Neuronal stem cell (in vitro differentiated cells): ENCODE results near the gene POFUT2.
A peak's percentile ranks its signal among the peaks of the same experiment; 100 is the strongest.

Experiments used
- DNase-seq: peaks from one replicate; pipeline ENCODE4 v3.0.0-alpha.2; 2013; ENCODE audit warnings: low spot score
- H2AFZ ChIP-seq: one replicate; pipeline ENCODE4 v1.6.1; 2013; ENCODE audit warnings: mild to moderate bottlenecking, low read length, inconsistent platforms
- H2AK5ac ChIP-seq: 2 replicates; pipeline ENCODE4 v1.6.1; 2013; ENCODE audit warnings: low read depth, mild to moderate bottlenecking, inconsistent platforms, low read length, moderate library complexity, mixed read lengths
- H2BK120ac ChIP-seq: 2 replicates; pipeline ENCODE4 v1.6.1; 2013; ENCODE audit warnings: low read depth, mild to moderate bottlenecking, inconsistent platforms, low read length, moderate library complexity, mixed read lengths
- H2BK12ac ChIP-seq: one replicate; pipeline ENCODE4 v1.6.1; 2013; ENCODE audit warnings: low read length, inconsistent platforms
- H2BK15ac ChIP-seq: 2 replicates; pipeline ENCODE4 v1.6.1; 2013; ENCODE audit warnings: mild to moderate bottlenecking, low read length, inconsistent platforms, mixed read lengths
- H2BK5ac ChIP-seq: one replicate; pipeline ENCODE4 v1.6.1; 2013; ENCODE audit warnings: inconsistent platforms, mild to moderate bottlenecking, low read length, moderate library complexity
- H3K14ac ChIP-seq: one replicate; pipeline ENCODE4 v1.6.1; 2013; ENCODE audit warnings: low read length, inconsistent platforms
- H3K18ac ChIP-seq: 2 replicates; pipeline ENCODE4 v1.6.1; 2013; ENCODE audit warnings: low read length, inconsistent platforms
- H3K23ac ChIP-seq: 2 replicates; pipeline ENCODE4 v1.6.1; 2013; ENCODE audit warnings: low read depth, mild to moderate bottlenecking, mixed read lengths, low read length, inconsistent platforms; ENCODE audit not compliant: poor library complexity
- H3K27ac ChIP-seq: replicated peaks from 3 replicates; pipeline ENCODE4 v1.5.1; 2013; ENCODE audit warnings: low read length, inconsistent platforms
- H3K27me3 ChIP-seq, 3 experiments: 2 replicates each; pipeline ENCODE4 v1.6.1; 2013; ENCODE audit warnings: low read length in 3 of 3, mild to moderate bottlenecking in 2 of 3, inconsistent platforms in 1 of 3, low read depth in 1 of 3, mixed read lengths in 1 of 3, moderate library complexity in 1 of 3; ENCODE audit not compliant: control insufficient read depth in 3 of 3, insufficient read depth in 3 of 3
- H3K36me3 ChIP-seq, 2 donors: replicated peaks in 1 of 2; 2 replicates each; pipeline ENCODE4 v1.6.1; 2013; ENCODE audit warnings: low read length in 2 of 2; ENCODE audit not compliant: control insufficient read depth in 2 of 2, insufficient read depth in 2 of 2
- H3K4ac ChIP-seq: 2 replicates; pipeline ENCODE4 v1.6.1; 2013; ENCODE audit warnings: inconsistent platforms, mild to moderate bottlenecking, low read length, moderate library complexity
- H3K4me1 ChIP-seq, 2 donors: 1 replicate in 1 of 2; 2 replicates in 1 of 2; pipeline ENCODE4 v1.6.1; 2013; ENCODE audit warnings: low read length in 2 of 2, low read depth in 1 of 2; ENCODE audit not compliant: control insufficient read depth in 2 of 2, insufficient read depth in 1 of 2
- H3K4me2 ChIP-seq: one replicate; pipeline ENCODE4 v1.6.1; 2013; ENCODE audit warnings: mild to moderate bottlenecking, low read length, inconsistent platforms; ENCODE audit not compliant: insufficient read depth, poor library complexity, severe bottlenecking
- H3K4me3 ChIP-seq, 2 donors: 2 replicates each; pipeline ENCODE4 v1.5.1; 2013; ENCODE audit warnings: low read length in 2 of 2, mild to moderate bottlenecking in 2 of 2, inconsistent platforms in 1 of 2, moderate library complexity in 1 of 2
- H3K79me1 ChIP-seq: one replicate; pipeline ENCODE4 v1.6.1; 2013; ENCODE audit warnings: low read depth, mild to moderate bottlenecking, inconsistent platforms, low read length, moderate library complexity
- H3K9ac ChIP-seq: one replicate; pipeline ENCODE4 v1.6.1; 2013; ENCODE audit warnings: mild to moderate bottlenecking, low read depth, low read length, inconsistent platforms; ENCODE audit not compliant: poor library complexity
- H3K9me3 ChIP-seq, 2 donors: replicated peaks in 1 of 2; 2 replicates each; pipeline versions ENCODE3 to v1.6.1; 2013; ENCODE audit warnings: low read length in 2 of 2, mild to moderate bottlenecking in 2 of 2, inconsistent platforms in 1 of 2, low read depth in 1 of 2, mixed read lengths in 1 of 2, moderate library complexity in 1 of 2; ENCODE audit not compliant: control insufficient read depth in 2 of 2, insufficient read depth in 1 of 2
- H4K8ac ChIP-seq: one replicate; pipeline ENCODE4 v1.6.1; 2013; ENCODE audit warnings: low read depth, mild to moderate bottlenecking, inconsistent platforms, low read length, moderate library complexity
- H4K91ac ChIP-seq: one replicate; pipeline ENCODE4 v1.6.1; 2013; ENCODE audit warnings: low read length, low read depth, mild to moderate bottlenecking, inconsistent platforms; ENCODE audit not compliant: poor library complexity
- WGBS, 2 donors: extraction: QIAGEN DNeasy Blood & Tissue Kit; methylation state at CpG; one replicate each; pipeline ENCODE4 v1.1.7; 2013; ENCODE audit warnings: missing lambda C conversion rate in 2 of 2, mixed read lengths in 1 of 2; ENCODE audit not compliant: insufficient read length in 2 of 2, insufficient replicate concordance in 1 of 2; ENCODE audit errors: extremely low coverage in 2 of 2; 5-methylcytosine and 5-hydroxymethylcytosine counted together

The POFUT2 gene

DNA sequence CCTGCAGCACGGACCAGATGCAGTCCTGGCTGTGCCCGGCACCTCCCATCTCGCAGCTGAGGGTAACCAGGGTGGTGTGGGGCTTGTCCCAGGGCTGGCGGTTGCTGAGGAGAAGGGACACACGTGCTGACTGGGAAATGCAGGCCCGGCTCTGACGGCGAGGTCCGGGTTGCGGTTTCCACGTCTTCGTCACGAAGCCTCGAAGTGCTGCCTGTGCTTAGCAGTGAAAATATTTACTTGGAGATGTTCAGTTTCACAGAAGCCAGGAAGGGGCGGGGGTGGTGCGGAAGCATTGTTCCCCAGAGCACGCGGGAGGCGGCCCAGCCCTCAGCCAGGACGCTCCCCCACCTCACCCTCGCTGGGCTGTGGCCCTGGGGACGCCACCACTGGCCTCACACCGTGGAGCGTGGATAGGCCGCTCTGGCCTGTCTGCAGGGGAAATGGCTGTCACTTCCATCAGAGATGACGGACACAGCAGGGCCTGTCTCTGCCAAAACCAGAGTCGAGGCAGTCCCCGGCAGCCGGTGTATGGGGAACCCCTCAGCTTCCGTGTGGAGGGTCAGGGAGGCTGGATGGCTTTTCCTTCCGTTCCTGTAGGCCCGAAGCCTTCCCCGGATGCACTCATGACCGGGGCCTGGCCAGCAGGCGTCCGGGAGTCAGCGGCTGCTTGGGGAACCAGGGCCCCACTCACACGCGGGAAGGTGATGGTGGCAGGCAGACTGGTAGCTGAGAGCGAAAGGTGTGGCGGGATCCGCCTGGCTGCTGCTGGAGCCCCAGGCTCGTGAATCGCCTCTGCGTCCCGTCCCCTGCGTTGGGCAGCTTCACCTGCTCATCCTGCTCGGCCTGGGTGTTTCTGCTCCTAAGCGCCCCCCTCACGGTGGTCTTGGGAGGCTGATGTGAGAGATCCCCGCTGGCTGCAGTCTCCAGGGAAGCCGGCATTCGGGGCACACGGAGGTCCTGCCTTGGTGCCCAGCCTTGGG, 14.7 kb upstream of the POFUT2 start:
- Histone ChIP-seq H3K36me3 (no peaks in the 10 kb centered on the region), H3K79me1 (peaks cover 3% of the 10 kb centered on the region), H3K4me1 (peaks cover 15 to 19% of the 10 kb centered on the region in 2 donors), H3K27me3 (peaks cover 0 to 3% (median 0%) of the 10 kb centered on the region in 3 experiments), H3K23ac (peak overlapping the region; percentile 63), H3K14ac (peak overlapping the region; percentile 79), H3K4ac (peak overlapping the region; percentile 76), H3K27ac (no peak overlapping the region), H2BK12ac (peak overlapping the region; percentile 90), H2BK15ac (peak overlapping the region; percentile 83), H3K9ac (peak overlapping the region; percentile 53), H3K4me2 (no peak overlapping the region), H3K18ac (peak overlapping the region; percentile 81), H2BK5ac (peak overlapping the region; percentile 62), H3K4me3 (no peak overlapping the region), H4K91ac (no peak overlapping the region), H2BK120ac (peak overlapping the region; percentile 57), H2AFZ (peak overlapping the region; percentile 59), H2AK5ac (peak overlapping the region; percentile 97), H3K9me3 (peaks cover 2 to 4% of the 10 kb centered on the region in 2 donors), H4K8ac (no peak overlapping the region)
- WGBS, 2 donors, result no CpG with 5 or more reads among the region's 54 CpGs
- no peak for DNase-seq

DNA sequence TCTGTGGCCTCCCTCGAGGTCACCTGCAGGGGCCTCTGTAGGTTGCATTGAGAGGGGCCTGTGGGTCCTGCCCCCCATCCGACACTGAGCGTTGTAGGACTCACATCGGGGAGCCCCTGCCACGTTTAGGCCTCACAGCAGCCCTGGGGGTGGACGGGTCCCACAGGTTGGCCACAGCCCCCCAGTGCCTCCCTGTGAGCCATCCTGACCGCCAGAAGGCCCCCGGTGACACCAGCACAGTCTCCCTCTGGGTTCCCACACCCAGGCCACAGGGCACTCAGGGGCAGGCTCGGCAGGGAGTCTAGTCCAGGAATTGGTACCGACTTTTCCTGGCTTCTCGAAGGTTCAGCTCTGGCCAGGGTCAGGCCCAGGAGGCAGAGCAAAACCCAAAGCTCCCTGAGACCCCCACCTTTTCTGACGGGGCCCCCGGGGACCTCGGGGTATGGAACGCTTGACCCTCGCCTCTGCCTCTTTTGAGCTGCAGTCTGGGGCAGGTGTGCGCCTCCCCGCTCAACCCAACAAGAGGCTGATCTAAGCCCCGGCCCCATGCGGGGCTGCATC, 13.9 kb upstream of the POFUT2 start:
- Histone ChIP-seq H3K9ac (peak overlapping the region; percentile 53), H2BK15ac (peak overlapping the region; percentile 83), H3K9me3 (peaks cover 2 to 5% of the 10 kb centered on the region in 2 donors), H3K4ac (no peak overlapping the region), H3K18ac (peak overlapping the region; percentile 88), H3K79me1 (peaks cover 3% of the 10 kb centered on the region), H2AK5ac (peak overlapping the region; percentile 97), H3K4me3 (no peak overlapping the region), H2BK12ac (peak overlapping the region; percentile 54), H3K4me1 (peaks cover 7 to 12% of the 10 kb centered on the region in 2 donors), H3K36me3 (no peaks in the 10 kb centered on the region), H4K91ac (peak overlapping the region; percentile 24), H3K14ac (peak overlapping the region; percentile 79), H4K8ac (peak overlapping the region; percentile 55), H2BK5ac (peak overlapping the region; percentile 62), H3K27ac (no peak overlapping the region), H3K23ac (peak overlapping the region; percentile 63), H3K27me3 (peaks cover 0 to 3% (median 0%) of the 10 kb centered on the region in 3 experiments), H3K4me2 (no peak overlapping the region), H2BK120ac (no peak overlapping the region), H2AFZ (peak overlapping the region; percentile 59)
- WGBS, 2 donors, result no CpG with 5 or more reads among the region's 20 CpGs
- no peak for DNase-seq

DNA sequence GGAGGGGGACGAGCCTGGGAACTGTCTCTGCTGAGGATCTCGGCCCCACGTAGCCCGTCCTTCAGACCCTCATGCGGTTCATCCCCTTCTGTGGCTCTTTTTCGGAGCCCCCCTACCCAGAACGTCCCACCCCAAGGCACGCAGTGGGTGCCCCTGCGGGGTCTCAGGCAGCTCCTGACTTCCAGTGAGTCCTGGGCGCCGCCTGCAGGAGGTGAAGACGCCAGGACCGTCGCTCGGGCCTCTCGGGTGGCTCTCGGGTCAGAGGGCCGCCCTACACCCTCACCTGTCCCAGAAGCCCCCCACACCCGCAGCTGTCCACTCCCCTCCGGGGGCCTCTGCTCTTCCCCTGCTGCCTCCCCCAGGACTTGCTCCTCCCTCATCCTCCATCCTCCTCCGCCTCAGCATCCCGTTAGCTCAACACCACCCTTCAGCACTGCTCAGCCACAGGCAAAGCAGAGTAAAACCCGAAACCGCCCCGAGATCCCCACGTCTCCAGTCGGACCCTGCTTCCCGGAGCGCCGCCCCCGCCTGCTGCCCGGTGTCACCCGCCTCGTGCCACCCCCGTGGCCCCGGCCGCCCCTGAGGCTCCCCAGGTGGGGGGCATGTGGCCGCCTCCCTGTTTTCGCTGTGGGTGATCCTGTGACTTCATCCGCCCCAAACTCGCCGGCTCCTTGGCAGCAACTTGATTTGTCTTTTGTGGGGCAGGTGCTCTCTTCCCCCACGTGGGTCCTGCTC, 13.3 kb upstream of the POFUT2 start:
- Histone ChIP-seq H3K9me3 (peaks cover 2 to 5% of the 10 kb centered on the region in 2 donors), H4K8ac (no peak overlapping the region), H2BK15ac (peak overlapping the region; percentile 83), H3K4me1 (peaks cover 7% of the 10 kb centered on the region in 2 donors), H2BK120ac (no peak overlapping the region), H3K27me3 (no peaks in the 10 kb centered on the region), H2BK5ac (peak overlapping the region; percentile 68), H3K36me3 (no peaks in the 10 kb centered on the region), H3K23ac (peak overlapping the region; percentile 47), H3K9ac (no peak overlapping the region), H3K27ac (no peak overlapping the region), H3K79me1 (peaks cover 3% of the 10 kb centered on the region), H4K91ac (peak overlapping the region; percentile 24), H3K18ac (peak overlapping the region; percentile 88), H3K4me2 (no peak overlapping the region), H2BK12ac (peak overlapping the region; percentile 31), H3K4me3 (no peak overlapping the region), H2AFZ (no peak overlapping the region), H3K14ac (peak overlapping the region; percentile 76), H3K4ac (no peak overlapping the region), H2AK5ac (peak overlapping the region; percentile 97)
- no CpG with 5 or more reads among the region's 43 CpGs for WGBS, 2 donors
- no peak for DNase-seq
